ENCODE measurements around the gene SLC18B1.

Gene SLC18B1

GRCh38 chr6:132741281-132741680, 57.2 kb downstream of the SLC18B1 start:
- Histone ChIP-seq H3K27me3 (no peaks in the 10 kb centered on the region), H3K4me3 (no peak overlapping the region), H3K4me1 (no peaks in the 10 kb centered on the region), H3K9me3 (no peaks in the 10 kb centered on the region), H3K27ac (no peak overlapping the region), H3K36me3 (no peaks in the 10 kb centered on the region)
- intact Hi-C loops (cut with DNase I; ENCODE audit: low total_unique reads) = no loop called here
- no peak for TF ChIP-seq CTCF (IDR thresholded peaks at IDR 0.05)
- no peak for DNase-seq

DNA sequence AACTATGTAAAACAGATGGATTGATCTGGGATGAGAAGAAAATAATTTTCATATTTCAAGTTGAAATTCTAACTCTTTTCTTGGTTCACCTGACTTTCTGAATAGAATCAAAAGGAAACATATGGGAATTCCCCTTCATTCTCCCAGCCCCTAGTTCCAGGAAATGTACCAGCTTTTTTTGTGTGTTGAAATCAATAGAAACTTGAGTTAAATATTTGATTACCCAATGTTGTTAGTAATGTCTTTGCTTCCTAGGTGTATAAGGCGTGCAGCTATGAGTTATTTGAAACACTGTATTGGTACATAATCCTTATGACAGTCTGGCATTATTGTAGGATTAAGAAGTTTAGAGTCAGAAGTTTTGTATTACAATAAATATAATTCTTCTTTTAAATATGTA, 62.2 kb downstream of the SLC18B1 start:
- Histone ChIP-seq H3K9me3 (no peaks in the 10 kb centered on the region), H3K4me1 (peaks cover 0 to 6% (median 0%) of the 10 kb centered on the region in 4 donors), H3K4me3 (no peak overlapping the region), H3K27ac (no peak overlapping the region), H3K36me3 (no peaks in the 10 kb centered on the region), H3K27me3 (no peaks in the 10 kb centered on the region)
- TF ChIP-seq CTCF (IDR thresholded peaks at IDR 0.05) = no peak
- no peak for DNase-seq
- intact Hi-C loops (cut with DNase I; ENCODE audit: low total_unique reads) = no loop called here

GRCh38 chr6:132734694-132735236, 63.7 kb downstream of the SLC18B1 start:
- no peaks in the 10 kb centered on the region for H3K9me3 ChIP-seq
- intact Hi-C loops (cut with DNase I; ENCODE audit: low total_unique reads) = no loop called here
- H3K27ac ChIP-seq = no peak overlapping the region
- TF ChIP-seq CTCF (IDR thresholded peaks at IDR 0.05) = no peak
- DNase-seq = no peak
- peaks cover 0 to 6% (median 0%) of the 10 kb centered on the region in 4 donors for H3K4me1 ChIP-seq
- no peak overlapping the region for H3K4me3 ChIP-seq
- no peaks in the 10 kb centered on the region for H3K27me3 ChIP-seq
- no peaks in the 10 kb centered on the region for H3K36me3 ChIP-seq

- H3K36me3 ChIP-seq = no peaks in the 10 kb centered on the region
- peaks cover 0 to 6% (median 0%) of the 10 kb centered on the region in 4 donors for H3K4me1 ChIP-seq
- no peak overlapping the region for H3K27ac ChIP-seq
- no peak overlapping the region for H3K4me3 ChIP-seq
- intact Hi-C loops (cut with DNase I; ENCODE audit: low total_unique reads) = no loop called here
- no peak for DNase-seq
- H3K27me3 ChIP-seq = no peaks in the 10 kb centered on the region
- no peak for TF ChIP-seq CTCF (IDR thresholded peaks at IDR 0.05)
- H3K9me3 ChIP-seq = no peaks in the 10 kb centered on the region
Observed at GRCh38 chr6:132733814-132734213, 64.6 kb downstream of the SLC18B1 start.

GRCh38 chr6:132733283-132733682, 65.2 kb downstream of the SLC18B1 start:
- Histone ChIP-seq H3K4me3 (no peak overlapping the region), H3K27ac (no peak overlapping the region), H3K4me1 (peaks cover 0 to 6% (median 0%) of the 10 kb centered on the region in 4 donors), H3K36me3 (no peaks in the 10 kb centered on the region), H3K9me3 (no peaks in the 10 kb centered on the region), H3K27me3 (no peaks in the 10 kb centered on the region)
- DNase-seq = no peak
- no peak for TF ChIP-seq CTCF (IDR thresholded peaks at IDR 0.05)
- intact Hi-C loops (cut with DNase I; ENCODE audit: low total_unique reads) = no loop called here

- no peak overlapping the region for H3K27ac ChIP-seq
- intact Hi-C loops (cut with DNase I; ENCODE audit: low total_unique reads) = no loop called here
- TF ChIP-seq CTCF (IDR thresholded peaks at IDR 0.05) = no peak
- H3K4me1 ChIP-seq = peaks cover 0 to 6% (median 0%) of the 10 kb centered on the region in 4 donors
- DNase-seq = no peak
- H3K9me3 ChIP-seq = no peaks in the 10 kb centered on the region
- no peaks in the 10 kb centered on the region for H3K36me3 ChIP-seq
- H3K4me3 ChIP-seq = no peak overlapping the region
- no peaks in the 10 kb centered on the region for H3K27me3 ChIP-seq
Observed at GRCh38 chr6:132731086-132731485, 67.4 kb downstream of the SLC18B1 start.
